Stimulated activated CD4-positive, alpha-beta T cell treated with anti-CD3 and anti-CD28 coated beads, Interleukin-15, amount 100 ng/mL, for 24 hours (primary cell): ENCODE results near the gene DAZAP1.

Source experiments
- DNase-seq: peaks from one replicate; pipeline ENCODE4 v3.0.0-alpha.2; 2020

The DAZAP1 gene

DNA sequence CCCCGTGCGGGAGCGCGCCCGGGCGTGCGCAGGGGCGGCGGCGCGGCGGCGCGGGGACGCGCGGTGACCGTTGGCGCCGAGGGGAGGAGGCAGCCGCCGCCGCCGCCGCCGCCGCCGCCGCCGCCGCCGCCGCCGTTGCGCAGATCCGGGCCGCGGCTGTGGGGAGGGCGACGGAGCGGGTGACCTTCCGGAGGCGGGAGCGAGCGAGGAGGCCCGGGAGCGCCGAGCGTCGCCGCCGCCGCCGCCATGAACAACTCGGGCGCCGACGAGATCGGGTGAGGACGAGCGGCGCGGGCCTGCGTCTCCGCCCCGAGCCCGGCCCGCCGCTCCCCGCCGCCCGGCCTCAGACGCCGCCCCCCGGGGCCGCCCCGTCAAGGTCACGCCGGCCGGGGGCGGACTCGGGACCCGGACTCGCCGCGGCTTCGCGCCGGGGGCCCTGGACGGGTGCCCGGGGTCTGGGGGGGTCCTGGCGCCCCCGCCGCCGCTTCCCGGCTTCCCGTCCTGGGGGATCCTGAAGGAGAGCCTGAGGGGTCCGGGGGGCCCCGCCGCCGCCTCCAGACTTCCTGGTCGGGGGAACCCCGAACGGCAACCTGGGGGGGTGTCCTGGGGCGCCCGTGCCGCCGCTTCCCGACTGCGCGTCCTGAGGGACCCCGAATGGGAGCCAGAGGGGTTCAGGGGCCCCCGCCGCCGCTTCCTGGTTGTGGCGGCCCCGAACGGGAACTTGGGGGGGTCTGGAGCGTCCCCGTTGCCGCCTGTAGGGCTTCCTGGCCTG lies at the start of gene DAZAP1:
TSS of gene DAZAP1 (plus strand) at position 59 of the 772 bp plus-strand sequence. CDS start at position 247, 188 bp downstream.
- peak; percentile 48 for DNase-seq

DNA sequence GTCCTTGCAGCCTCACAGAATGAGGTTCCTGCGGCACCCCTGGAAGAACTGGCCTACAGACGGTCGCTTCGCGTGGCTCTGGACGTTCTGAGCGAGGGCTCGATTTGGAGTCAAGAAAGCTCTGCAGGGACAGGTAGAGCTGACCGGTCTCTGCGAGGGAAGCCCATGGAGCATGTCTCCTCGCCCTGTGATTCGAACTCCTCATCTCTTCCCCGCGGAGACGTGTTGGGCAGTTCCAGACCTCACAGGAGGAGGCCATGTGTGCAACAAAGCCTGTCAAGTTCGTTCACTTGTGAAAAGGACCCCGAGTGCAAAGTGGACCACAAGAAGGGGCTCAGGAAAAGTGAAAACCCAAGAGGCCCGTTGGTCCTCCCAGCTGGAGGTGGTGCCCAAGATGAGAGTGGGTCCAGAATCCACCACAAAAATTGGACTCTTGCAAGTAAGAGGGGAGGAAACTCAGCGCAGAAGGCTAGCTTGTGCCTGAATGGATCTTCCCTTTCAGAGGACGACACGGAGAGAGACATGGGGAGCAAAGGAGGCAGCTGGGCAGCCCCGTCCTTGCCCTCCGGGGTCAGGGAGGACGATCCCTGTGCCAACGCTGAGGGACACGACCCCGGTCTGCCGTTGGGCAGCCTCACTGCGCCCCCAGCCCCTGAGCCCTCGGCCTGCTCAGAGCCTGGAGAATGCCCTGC lies 47.1 kb upstream of the DAZAP1 start:
- no peak for DNase-seq

DNA sequence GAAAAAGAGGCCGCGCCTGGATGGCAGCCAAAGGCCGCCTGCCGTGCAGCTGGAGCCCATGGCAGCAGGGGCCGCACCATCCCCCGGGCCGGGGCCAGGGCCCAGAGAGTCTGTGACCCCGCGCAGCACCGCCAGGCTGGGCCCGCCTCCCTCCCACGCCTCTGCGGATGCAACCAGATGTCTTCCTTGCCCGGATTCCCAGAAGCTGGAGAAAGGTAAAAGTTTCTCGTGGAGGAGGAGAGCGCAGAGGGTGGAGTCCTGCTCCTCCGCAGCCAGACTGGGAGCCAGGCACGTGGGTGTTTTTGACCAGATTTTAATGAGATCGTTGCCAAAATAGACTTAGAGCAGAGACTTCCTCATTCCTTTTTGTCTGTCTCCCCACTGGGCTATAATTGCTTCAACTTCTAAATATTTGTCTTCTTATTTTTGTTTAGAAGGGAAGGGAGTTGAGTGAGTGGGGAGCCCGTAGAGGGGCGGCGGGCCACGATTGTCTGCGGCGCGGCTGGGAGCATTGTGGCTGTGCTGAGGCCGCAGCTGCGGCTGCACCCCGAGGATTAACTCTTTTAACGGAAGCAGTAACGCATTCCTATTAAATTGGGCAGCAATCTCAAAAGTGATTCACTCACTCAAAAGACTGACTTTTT lies 46.4 kb upstream of the DAZAP1 start:
- DNase-seq = no peak

DNA sequence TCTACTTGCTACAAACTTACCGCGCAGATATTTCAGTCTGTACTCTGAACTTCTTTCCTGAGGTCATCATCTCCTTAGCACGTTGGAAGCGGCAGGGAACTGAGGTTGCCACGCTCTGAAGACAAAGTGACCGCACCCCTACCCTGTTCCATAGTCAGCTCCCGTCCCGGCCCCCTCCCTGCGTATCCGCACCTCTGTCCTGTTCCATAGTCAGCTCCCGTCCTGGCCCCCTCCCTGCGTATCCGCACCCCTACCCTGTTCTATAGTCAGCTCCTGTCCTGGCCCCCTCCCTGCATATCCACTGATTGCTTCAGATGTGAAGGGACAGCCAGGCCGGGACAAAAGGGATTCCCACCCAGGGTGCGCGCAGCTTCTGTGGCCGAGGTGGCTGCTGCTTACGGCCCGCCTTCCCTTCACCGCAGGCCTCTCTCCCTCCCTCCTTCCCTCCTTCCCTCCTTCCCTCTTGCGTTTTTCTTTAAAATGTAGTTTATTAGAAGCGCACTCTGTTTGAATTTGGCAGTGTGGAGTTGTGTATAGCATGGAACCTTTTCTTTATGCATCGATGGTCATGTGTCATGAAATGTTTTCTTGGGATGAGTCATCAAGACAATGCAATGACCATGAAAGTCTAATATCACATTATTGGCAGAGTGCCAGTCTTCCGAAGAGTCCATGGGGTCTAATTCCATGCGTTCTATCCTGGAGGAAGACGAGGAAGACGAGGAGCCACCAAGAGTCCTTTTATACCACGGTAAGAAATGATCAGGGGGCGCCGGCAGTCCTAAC lies 45.6 kb upstream of the DAZAP1 start:
- DNase-seq = no peak

DNA sequence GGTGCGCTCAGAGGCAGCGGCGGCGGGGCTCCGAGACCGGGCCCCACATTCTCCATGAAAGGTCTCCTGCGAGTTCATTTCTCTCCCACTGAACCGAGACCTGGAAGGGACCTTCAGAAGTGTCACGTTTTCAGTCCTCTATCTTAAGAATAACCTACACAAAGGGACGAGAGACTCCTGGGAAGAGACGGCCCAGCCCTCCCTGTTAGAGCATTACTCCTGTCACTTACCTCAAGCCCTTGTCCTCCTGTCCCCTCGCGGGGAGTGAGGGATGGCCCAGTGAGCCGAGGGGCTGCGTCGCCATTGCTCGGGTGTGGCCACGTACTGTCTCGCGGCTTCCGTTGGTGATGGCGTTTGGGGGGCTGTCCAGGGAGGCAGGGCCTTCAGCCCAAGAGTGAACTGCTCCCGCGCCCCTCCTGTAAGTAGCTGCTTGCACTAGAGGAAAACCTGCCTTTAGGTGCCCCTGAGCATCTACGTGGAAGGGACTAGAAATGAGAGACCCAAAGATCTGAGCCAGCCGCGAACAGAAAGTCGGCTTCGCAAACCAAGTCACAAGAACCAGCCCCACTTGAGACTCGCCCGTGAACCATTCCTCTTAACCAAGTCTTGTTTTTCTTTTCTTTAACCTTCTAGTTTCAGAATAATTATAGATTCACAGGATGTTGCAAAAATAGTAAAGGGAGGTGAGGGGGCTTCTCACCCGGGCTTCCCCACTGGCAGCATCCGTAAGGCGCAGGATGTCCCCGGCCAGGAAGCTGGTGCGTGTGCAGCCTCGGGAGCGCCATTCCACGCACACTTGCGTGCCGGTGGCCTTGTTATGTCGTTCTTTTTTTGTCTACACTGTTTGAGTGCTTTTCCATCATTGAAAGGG lies 44.8 kb upstream of the DAZAP1 start:
- no peak for DNase-seq

DNA sequence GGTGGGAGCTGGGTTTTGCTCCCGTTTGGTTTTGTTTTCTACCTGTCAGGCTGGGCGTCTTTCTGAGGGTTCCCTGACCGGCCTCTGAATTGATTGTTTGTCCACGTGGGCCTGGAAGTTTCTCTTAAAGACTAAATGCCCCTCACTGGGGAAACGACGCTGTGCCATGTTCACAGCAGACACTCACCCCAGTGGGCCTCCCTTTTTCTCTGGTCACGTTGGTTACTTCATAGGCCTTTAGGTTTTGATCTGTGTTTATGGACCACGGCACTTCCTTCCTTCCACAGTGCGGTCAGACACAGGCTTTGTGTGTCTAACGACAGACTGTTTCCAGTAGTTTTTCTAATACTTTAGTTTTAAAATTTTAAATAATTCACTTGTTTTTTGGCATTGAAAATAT lies 43.8 kb upstream of the DAZAP1 start:
- DNase-seq = no peak

DNA sequence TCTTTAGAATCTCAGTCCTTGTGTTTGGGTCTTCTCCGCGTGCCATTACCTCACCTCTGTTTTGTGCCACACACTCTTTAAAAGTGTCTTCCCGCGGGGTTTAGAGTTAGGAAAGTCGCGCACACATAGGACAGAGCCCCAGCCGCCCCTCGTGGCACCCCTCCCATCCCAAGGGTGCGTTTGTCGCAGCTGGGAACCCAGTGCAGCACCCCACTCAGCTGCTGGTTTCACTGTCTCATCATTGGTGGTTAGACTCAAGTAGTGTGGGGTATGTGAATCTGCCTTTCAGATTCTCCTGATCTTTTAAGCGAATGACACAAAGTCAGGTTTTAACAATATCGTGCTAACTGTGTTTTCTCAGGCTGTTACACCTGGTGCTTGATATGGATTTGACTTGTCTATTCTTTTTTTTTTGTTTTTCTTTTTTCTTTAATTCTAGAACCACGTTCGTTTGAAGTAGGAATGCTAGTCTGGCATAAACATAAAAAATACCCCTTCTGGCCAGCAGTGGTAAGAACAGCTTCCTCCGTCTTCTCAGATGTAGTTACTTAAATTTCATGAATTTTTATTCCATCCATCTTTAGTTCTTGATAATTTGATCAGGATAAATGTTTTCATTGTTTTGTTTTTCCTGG lies 43.2 kb upstream of the DAZAP1 start:
- DNase-seq = peak; percentile 27

DNA sequence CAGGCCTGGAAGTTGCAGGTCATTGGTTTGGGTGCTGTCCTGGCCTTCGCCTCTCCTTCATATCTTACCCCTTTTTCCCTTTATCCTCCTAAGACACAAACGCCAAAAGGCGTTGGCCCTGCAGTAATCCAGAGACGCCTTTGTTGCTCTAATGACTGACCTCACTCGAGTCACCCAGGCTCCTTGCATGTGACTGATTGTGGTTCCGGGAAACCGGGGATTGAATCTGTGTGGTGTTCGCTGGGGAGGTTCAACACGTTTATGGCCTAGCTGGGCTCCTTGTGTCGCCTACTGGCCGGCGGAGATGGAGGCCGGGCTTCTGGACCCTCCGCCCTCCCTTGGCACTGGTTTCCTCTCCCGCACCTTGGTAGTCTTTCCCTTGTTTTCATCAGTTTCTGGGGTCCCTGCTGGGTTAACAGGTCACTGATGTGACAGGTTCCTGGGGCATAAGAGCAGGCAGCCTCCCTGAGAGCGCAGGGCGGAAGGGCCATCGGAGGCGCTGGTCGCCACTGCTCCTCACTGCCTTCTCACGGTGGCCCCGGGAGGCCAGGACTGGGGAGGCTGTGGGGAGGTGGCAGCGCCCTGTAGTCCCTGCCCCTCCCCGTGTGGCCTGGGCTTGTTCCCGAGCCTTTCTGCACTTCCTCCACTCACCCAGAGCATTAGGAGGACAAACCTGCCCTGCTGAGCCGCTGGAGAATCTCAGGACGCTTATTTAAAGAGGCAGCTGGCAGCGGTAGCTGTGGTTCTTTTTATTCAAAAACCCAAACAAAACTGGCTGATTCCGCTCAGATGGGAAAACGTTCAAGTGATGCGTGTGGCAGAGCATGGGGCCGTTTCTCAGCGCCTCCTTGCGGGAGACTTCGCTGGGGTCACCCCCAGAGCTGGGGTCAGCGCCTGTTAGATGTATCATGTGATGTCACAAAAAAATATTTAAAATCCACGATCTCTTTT lies 41.8 kb upstream of the DAZAP1 start:
- DNase-seq = no peak

DNA sequence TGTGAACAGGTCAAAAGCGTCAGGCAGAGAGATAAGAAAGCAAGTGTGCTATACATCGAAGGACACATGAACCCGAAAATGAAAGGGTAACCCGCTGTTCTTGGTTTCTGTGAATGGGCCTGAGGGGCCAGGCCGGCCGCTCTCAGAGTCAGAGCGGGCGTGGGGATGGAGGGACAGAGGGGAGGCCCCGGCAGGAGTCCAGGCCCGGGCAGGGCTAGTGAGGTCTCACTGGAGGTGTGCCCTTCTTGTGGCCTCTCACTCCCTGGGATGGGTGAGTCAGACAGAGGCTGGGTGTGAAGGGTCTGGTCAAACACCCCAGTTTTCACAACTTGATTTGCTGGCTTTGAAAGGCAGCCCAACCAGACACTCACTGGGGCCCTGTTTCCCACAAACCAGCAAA lies 41.1 kb upstream of the DAZAP1 start:
- no peak for DNase-seq

DNA sequence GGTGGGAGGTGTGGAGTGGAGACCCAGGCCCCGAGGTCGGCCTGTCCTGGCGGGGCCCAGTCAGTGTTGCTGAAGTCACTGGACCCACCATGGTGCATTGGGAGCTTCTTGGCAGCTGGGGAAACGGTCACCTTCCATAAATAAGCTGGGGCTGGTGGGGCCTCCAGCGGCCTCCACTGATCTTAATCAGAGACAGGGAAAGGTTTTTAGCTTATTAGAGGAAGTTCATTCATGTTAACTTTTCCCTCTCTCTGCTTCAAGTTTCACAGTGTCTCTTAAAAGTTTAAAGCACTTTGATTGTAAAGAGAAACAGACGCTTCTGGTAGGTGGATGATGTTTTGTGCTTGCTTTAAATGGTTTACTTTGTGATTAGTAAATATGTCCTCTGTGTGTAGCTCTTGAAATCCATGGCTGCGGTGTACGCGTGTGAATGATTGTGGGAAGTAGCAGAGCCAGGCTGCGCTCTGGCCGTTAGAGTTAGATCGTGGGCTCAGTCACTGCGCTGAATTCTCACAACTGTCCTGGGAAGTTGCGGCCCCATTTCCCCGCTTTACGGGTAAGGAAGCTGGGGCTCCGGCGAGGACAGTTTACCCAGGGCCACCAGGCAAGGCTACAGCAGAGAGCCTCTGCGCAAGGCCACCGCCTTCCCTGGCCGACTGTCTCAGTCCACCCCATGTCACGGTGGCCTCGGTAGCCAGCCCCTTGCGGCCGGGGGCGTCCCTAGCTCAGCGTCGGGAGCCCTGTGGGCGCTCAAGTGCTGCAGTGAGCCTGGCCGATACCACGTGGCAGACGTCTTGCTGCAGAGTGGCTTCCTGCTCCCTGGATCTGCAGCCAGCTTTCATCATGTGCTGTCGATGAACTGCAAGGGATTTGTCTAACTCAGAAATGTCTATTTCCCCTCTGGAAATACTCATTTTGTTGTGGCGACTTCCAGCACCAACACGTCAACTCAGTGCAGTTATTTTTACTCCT lies 40.2 kb upstream of the DAZAP1 start:
- DNase-seq = no peak

DNA sequence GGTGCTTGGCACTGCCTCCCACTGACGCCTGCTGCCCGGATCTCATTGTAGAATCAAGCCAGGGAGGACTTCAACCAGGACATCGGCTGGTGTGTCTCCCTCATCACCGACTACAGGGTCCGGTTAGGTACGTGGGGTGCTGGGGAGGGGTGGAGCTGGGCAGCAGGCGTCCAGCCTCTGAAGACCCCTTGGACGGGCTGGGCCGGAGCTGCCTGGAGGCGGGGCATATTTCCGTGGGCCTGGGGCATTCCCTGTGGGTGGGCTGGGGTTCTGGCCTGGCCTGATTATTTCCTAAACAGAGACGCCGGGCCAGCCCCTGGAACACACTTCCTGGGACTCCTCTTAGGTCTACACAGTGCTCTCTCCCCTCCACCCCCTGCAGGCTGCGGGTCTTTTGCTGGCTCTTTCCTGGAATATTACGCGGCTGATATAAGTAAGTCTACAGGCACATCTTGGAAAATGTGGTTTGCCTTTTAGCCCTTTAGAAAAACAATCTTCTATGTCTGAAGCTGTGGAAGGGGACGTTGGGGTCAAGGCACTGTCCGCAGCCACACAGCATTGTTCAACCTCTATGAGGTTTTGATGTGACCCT lies 38.1 kb upstream of the DAZAP1 start:
- no peak for DNase-seq

DNA sequence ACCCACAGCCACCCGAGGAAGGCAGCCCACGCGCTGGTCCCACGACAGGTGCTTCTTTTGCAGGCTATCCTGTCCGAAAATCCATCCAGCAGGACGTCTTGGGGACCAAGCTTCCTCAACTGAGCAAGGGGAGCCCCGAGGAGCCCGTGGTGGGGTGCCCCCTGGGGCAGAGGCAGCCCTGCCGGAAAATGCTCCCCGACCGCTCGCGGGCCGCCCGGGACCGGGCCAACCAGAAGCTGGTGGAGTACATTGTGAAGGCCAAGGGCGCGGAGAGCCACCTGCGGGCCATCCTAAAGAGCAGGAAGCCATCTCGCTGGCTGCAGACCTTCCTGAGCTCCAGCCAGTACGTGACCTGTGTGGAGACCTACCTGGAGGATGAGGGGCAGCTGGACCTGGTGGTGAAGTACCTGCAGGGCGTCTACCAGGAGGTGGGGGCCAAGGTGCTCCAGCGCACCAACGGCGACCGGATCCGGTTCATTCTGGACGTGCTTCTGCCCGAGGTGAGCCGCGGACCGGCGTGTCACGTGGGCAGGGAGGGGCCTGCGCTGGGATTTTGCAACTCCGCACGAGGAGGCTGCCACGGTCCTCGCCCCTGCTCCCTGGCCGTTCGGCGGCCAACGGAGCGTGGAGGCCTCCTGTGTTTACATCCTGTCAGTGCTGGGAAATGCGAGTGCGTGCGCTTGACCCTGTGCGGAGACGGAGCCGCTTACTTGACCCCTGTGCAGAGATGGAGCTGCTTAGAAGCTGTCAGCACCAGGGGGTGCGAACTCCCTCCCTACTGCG lies 36.6 kb upstream of the DAZAP1 start:
- no peak for DNase-seq

DNA sequence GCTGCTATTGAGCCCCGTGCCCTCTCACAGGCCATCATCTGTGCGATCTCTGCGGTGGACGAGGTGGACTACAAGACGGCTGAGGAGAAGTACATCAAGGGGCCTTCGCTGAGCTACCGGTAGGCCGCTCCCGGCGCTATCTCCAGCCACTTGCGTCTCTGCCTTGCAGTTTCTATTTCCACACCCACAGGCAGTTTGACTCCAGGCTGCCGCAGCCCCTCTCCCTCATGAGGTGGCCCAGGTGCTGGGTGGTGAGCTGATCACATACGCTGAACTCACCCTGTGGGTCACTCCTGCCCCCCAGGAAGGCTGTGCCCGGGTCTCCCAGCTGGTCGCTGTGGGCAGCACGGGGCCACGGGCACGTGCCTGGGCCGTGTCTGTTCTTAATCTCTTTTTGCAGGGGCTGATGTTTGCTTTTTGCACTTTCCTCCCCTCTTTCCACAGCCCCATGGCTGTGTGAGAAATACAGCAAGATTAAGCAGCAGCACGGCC lies 34.3 kb upstream of the DAZAP1 start:
- DNase-seq = no peak

DNA sequence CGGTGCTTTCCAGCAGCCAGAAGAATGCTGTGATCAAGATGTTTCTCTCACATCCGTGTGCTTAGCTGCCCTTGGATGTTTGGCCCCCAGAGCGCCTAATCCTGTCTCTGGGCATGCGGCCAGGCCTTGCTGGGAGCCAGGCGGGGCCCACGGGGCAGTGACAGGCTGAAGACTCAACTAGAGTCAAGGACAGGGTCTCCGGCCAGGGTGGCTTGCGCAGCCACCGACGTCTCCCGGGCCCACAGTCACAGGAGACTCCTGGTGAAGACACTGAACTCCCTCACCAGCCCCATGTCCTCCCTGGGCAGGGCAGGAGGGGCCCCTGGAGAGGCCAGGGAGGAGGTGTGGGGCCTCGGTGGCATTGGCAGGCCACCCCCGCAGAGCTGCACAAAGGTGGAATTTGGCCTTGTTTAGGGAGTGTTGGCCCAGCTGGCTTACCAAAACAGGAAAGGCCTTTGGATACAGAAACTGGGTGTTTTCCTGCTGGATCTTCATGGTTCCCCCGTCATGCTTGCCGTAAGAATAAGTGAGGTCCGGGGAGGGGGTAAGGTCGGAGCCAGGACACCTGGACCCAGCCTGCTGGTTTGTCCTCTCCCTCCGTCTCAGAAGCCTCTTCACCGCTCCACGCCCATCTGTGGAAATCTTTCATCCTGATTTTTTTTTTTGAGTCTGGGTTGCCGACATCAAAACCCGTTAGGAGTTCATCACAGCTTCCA lies 33.7 kb upstream of the DAZAP1 start:
- DNase-seq = no peak

DNA sequence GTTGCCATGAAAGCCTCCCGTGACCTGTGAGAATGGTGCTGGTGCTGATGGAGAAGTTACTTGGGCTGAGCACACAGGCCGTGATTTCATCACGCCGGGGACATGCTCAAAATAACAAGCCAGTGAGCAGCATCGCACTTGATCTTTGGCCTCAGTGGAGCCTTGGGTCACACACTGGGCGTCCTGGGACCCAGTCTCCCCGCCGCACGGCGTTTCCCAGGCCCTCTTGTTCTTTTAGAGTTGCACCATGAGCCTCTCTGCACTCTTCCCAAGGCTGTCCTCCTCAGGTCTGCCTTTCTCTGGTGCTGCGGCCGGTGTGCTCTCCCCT lies 33.2 kb upstream of the DAZAP1 start:
- DNase-seq = no peak

DNA sequence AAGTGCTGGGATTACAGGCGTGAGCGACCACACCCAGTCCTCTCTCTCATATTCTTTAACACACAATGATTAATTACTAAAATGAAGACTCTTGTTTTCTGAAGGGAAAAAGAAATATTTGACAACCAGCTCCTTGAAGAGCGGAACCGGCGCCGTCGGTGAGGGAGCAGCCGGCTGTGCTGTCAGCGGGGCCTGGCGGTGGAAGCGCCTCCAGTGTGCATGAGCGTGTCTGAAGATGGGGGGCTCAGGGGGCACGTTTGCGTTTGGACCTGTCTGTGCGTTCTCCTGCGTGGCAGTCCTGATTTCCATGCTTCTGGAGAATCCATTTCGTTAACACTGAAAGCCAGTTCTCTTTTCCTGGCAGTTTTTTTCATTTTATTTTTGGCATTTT lies 31.0 kb upstream of the DAZAP1 start:
- DNase-seq = no peak
